ENCODE data around the gene RBM28. TPM values are rescaled to one million over a fixed set of nuclear protein-coding genes. Genes with fewer than 3 reads are reported as not detected.

The RBM28 gene
- total RNA-seq, 1 experiment from 2014 or later: 45.3 TPM

- Histone ChIP-seq H3K9me2 (replicated peaks; ENCODE audit: low read length) (no peaks in the 10 kb centered on the region), H4K20me1 (ENCODE audit: low read length) (no peaks in the 10 kb centered on the region), H3K27me3 (ENCODE audit: low read length) (no peaks in the 10 kb centered on the region), H3K4me1 (ENCODE audit: insufficient read depth, low read length) (no peaks in the 10 kb centered on the region), H3K9me3 (ENCODE audit: low read length) (no peaks in the 10 kb centered on the region), H3K9ac (ENCODE audit: low read length) (no peak overlapping the region), H3K4me3 (ENCODE audit: low read length) (no peak overlapping the region), H2AFZ (ENCODE audit: low read length) (no peak overlapping the region), H3K4me2 (ENCODE audit: low read length) (no peak overlapping the region), H3K27ac (ENCODE audit: low read length) (no peak overlapping the region), H3K79me2 (ENCODE audit: low read length) (no peaks in the 10 kb centered on the region), H3K36me3 (ENCODE audit: low read depth, low read length) (no peaks in the 10 kb centered on the region), H3F3A (ENCODE audit: low read length, unreplicated experiment) (no peaks in the 10 kb centered on the region)
- ChIA-PET CTCF (no interaction called here), POLR2A (ENCODE audit: unreplicated experiment) (no interaction called here)
- intact Hi-C loops (cut with micrococcal nuclease): no loop called here
- BruUV-seq (replicated peaks): no TSS peak
- ATAC-seq: no peak
- TF ChIP-seq EZH2 (IDR thresholded peaks at IDR 0.05; ENCODE audit: low read length, unreplicated experiment) (no peak), CTCF (conservative IDR thresholded peaks at IDR 0.05; ENCODE audit: low read depth, low read length) (no peak), EZH2phosphoT487 (IDR thresholded peaks at IDR 0.05; ENCODE audit: borderline replicate concordance, low read length) (no peak)
- DNase-seq: no peak
Observed at GRCh38 chr7:128271471-128271941, 72.2 kb downstream of the RBM28 start.

- ChIA-PET POLR2A (ENCODE audit: unreplicated experiment) (no interaction called here), CTCF (no interaction called here)
- Histone ChIP-seq H3K27me3 (ENCODE audit: low read length) (no peaks in the 10 kb centered on the region), H3K4me2 (ENCODE audit: low read length) (no peak overlapping the region), H3K27ac (ENCODE audit: low read length) (no peak overlapping the region), H3K36me3 (ENCODE audit: low read depth, low read length) (no peaks in the 10 kb centered on the region), H3K9me2 (replicated peaks; ENCODE audit: low read length) (no peaks in the 10 kb centered on the region), H3K9ac (ENCODE audit: low read length) (no peak overlapping the region), H2AFZ (ENCODE audit: low read length) (no peak overlapping the region), H4K20me1 (ENCODE audit: low read length) (no peaks in the 10 kb centered on the region), H3K4me3 (ENCODE audit: low read length) (no peak overlapping the region), H3K79me2 (ENCODE audit: low read length) (no peaks in the 10 kb centered on the region), H3F3A (ENCODE audit: low read length, unreplicated experiment) (no peaks in the 10 kb centered on the region), H3K4me1 (ENCODE audit: insufficient read depth, low read length) (no peaks in the 10 kb centered on the region), H3K9me3 (ENCODE audit: low read length) (no peaks in the 10 kb centered on the region)
- ATAC-seq (no peak), DNase-seq (no peak)
- no TSS peak for BruUV-seq (replicated peaks)
- TF ChIP-seq EZH2phosphoT487 (IDR thresholded peaks at IDR 0.05; ENCODE audit: borderline replicate concordance, low read length) (no peak), CTCF (conservative IDR thresholded peaks at IDR 0.05; ENCODE audit: low read depth, low read length) (no peak), EZH2 (IDR thresholded peaks at IDR 0.05; ENCODE audit: low read length, unreplicated experiment) (no peak)
- intact Hi-C loops (cut with micrococcal nuclease): no loop called here
Observed at GRCh38 chr7:128270826-128271272, 72.9 kb downstream of the RBM28 start.

- Histone ChIP-seq H3K9ac (ENCODE audit: low read length) (no peak overlapping the region), H3F3A (ENCODE audit: low read length, unreplicated experiment) (no peaks in the 10 kb centered on the region), H3K9me3 (ENCODE audit: low read length) (no peaks in the 10 kb centered on the region), H3K27me3 (ENCODE audit: low read length) (no peaks in the 10 kb centered on the region), H3K9me2 (replicated peaks; ENCODE audit: low read length) (no peaks in the 10 kb centered on the region), H3K4me2 (ENCODE audit: low read length) (no peak overlapping the region), H3K36me3 (ENCODE audit: low read depth, low read length) (no peaks in the 10 kb centered on the region), H3K4me3 (ENCODE audit: low read length) (no peak overlapping the region), H2AFZ (ENCODE audit: low read length) (no peak overlapping the region), H3K27ac (ENCODE audit: low read length) (no peak overlapping the region), H3K79me2 (ENCODE audit: low read length) (no peaks in the 10 kb centered on the region), H3K4me1 (ENCODE audit: insufficient read depth, low read length) (no peaks in the 10 kb centered on the region), H4K20me1 (ENCODE audit: low read length) (no peaks in the 10 kb centered on the region)
- intact Hi-C loops (cut with micrococcal nuclease): no loop called here
- ChIA-PET POLR2A (ENCODE audit: unreplicated experiment) (no interaction called here), CTCF (no interaction called here)
- ATAC-seq (no peak), DNase-seq (no peak)
- TF ChIP-seq CTCF (conservative IDR thresholded peaks at IDR 0.05; ENCODE audit: low read depth, low read length) (no peak), EZH2 (IDR thresholded peaks at IDR 0.05; ENCODE audit: low read length, unreplicated experiment) (no peak), EZH2phosphoT487 (IDR thresholded peaks at IDR 0.05; ENCODE audit: borderline replicate concordance, low read length) (no peak)
- BruUV-seq (replicated peaks): no TSS peak
Observed at GRCh38 chr7:128268233-128268632, 75.5 kb downstream of the RBM28 start.

Measured in PC-3 (cell line).